ENCODE data around the gene ZNF792. TPM values are rescaled to one million over a fixed set of nuclear protein-coding genes. Genes with fewer than 3 reads are reported as not detected.
A peak's percentile ranks its signal among the peaks of the same experiment; 100 is the strongest.

The ZNF792 gene
- polyA plus RNA-seq, 1 of the 3 experiments (the other 2 are of a cell fraction): 1.5 TPM

DNA sequence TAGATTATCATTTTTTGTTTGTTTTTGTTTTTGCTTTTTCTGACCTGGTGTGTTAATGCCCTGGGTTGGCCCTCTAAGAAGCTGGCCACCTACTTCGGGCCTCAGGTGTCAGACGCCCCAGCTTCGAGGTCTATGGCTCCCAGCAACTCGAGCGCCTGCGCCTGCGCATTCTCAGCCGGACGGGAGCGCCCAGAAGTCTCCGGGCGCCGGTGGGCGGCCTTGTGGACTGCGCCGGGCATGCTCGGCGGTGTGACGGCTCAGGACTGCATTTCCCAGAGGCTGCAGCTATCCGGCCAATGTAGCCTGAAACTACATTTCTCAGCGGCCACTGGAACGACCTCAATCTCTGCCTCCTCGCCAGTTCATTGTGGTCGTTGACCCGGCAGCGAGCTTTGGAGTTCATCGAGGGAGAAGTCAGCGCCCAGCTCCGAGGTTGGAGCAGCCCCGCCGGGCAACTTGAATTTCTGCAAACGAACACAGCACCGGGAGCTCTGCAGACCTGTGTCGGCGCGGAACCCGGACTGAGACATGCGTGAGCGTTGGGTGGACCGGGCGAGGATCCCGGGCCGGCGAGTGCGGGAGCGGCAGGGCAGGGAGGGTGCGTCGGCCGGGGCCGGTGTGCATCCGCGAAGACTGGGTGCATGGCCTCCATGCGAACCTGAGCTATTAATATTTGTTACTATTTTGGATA is 37.2 kb downstream of the ZNF792 start, which contains the start of gene ZNF30 (continued):
- TF ChIP-seq SIN3A (IDR thresholded peaks at IDR 0.05; ENCODE audit: borderline replicate concordance, low read depth, low read length) (peak; percentile 59; the same call in 1 of the 2 replicates), CHD2 (IDR thresholded peaks at IDR 0.05; ENCODE audit: low read length, partially characterized antibody) (peak; percentile 75), FOSL2 (IDR thresholded peaks at IDR 0.05; ENCODE audit: borderline replicate concordance, low read depth) (no peak), YY1 (IDR thresholded peaks at IDR 0.05; ENCODE audit: low read depth) (peak; percentile 15; the same call in 1 of the 2 replicates), GABPA (IDR thresholded peaks at IDR 0.05; ENCODE audit: low read depth) (peak; percentile 39), MXI1 (IDR thresholded peaks at IDR 0.05; ENCODE audit: low read depth, low read length) (peak; percentile 88), TEAD4 (IDR thresholded peaks at IDR 0.05; ENCODE audit: borderline replicate concordance, insufficient read depth) (no peak), TCF12 (IDR thresholded peaks at IDR 0.05) (no peak), FOXJ3 (CRISPR knock-in tag; IDR thresholded peaks at IDR 0.05) (no peak), JUND (IDR thresholded peaks at IDR 0.05) (no peak), RCOR1 (IDR thresholded peaks at IDR 0.05; ENCODE audit: low read length) (peak; percentile 18; the same call in 1 of the 2 replicates)
- TF ChIP-seq, protein P1, sequence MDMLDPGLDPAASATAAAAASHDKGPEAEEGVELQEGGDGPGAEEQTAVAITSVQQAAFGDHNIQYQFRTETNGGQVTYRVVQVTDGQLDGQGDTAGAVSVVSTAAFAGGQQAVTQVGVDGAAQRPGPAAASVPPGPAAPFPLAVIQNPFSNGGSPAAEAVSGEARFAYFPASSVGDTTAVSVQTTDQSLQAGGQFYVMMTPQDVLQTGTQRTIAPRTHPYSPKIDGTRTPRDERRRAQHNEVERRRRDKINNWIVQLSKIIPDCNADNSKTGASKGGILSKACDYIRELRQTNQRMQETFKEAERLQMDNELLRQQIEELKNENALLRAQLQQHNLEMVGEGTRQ (IDR thresholded peaks at IDR 0.05; ENCODE audit: borderline replicate concordance, low read depth, low read length): no peak
- TF ChIP-seq, protein P2, sequence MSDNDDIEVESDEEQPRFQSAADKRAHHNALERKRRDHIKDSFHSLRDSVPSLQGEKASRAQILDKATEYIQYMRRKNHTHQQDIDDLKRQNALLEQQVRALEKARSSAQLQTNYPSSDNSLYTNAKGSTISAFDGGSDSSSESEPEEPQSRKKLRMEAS (IDR thresholded peaks at IDR 0.05; ENCODE audit: low read depth): peak; percentile 80
- TF ChIP-seq, protein P3, sequence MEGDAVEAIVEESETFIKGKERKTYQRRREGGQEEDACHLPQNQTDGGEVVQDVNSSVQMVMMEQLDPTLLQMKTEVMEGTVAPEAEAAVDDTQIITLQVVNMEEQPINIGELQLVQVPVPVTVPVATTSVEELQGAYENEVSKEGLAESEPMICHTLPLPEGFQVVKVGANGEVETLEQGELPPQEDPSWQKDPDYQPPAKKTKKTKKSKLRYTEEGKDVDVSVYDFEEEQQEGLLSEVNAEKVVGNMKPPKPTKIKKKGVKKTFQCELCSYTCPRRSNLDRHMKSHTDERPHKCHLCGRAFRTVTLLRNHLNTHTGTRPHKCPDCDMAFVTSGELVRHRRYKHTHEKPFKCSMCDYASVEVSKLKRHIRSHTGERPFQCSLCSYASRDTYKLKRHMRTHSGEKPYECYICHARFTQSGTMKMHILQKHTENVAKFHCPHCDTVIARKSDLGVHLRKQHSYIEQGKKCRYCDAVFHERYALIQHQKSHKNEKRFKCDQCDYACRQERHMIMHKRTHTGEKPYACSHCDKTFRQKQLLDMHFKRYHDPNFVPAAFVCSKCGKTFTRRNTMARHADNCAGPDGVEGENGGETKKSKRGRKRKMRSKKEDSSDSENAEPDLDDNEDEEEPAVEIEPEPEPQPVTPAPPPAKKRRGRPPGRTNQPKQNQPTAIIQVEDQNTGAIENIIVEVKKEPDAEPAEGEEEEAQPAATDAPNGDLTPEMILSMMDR (IDR thresholded peaks at IDR 0.05): no peak

DNA sequence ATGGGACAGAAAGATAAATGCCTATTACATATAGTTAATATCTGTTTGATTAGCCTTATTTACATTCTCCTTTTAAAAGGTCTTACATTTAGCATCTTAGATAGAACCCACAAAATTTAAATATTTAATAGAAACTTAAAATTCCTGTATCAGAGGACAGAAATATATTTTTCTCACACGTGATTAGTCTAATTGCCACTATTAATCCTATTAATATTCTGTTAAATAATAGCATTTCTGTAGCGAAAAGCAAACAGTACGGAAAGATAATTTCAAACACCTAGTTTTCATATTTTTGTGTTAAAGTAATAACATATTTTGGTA is 37.7 kb downstream of the ZNF792 start:
- peak overlapping the region; percentile 77 to 79; a peak in 3 of 4 replicates for H3K4me3 ChIP-seq (ENCODE audit: low read depth in 2 of 2, low read length in 1 of 2)
- ChIA-PET POLR2A (interaction anchor here (0.8 to 1.5 kb wide), 5 partner anchors 89 to 249 kb away, joined by 3 to 8 read pairs (median 3); partner anchors contain the start of genes SCGB2B2, ZNF181, ZNF302 and ZNF599), CTCF (interaction anchor here (0.8 to 1.2 kb wide), 4 partner anchors 11 to 118 kb away, joined by 3 read pairs; partner anchors contain the start of gene GRAMD1A)
- no peaks in the 10 kb centered on the region for H3K79me2 ChIP-seq (ENCODE audit: insufficient read depth)
- no peak for DNase-seq
- peaks cover 7% of the 10 kb centered on the region for H3F3A ChIP-seq (replicated peaks; ENCODE audit: insufficient read depth)
- peaks cover 0 to 5% of the 10 kb centered on the region in 2 experiments for H3K36me3 ChIP-seq (replicated peaks in 1 of 2; ENCODE audit: control insufficient read depth in 1 of 2, insufficient read depth in 2 of 2, low read length in 1 of 2)
- no peaks in the 10 kb centered on the region for H3K9me2 ChIP-seq
- H2AFZ ChIP-seq (ENCODE audit: low read depth): peak overlapping the region; percentile 97
- peaks cover 0 to 2% of the 10 kb centered on the region in 2 experiments; a peak in 2 of 4 replicates for H3K4me1 ChIP-seq (ENCODE audit: control insufficient read depth in 1 of 2, insufficient read depth in 2 of 2, low read depth in 1 of 2, low read length in 1 of 2)
- H3K9me3 ChIP-seq: no peaks in the 10 kb centered on the region
- no peaks in the 10 kb centered on the region for H4K20me1 ChIP-seq (ENCODE audit: insufficient read depth)
- H3K9ac ChIP-seq: no peak overlapping the region
- 61% methylated on average over 3 of the region's 3 CpGs for WGBS (ENCODE audit: low lambda C conversion rate)
- peak overlapping the region; percentile 84; the same call in 1 of the 2 replicates for H3K4me2 ChIP-seq
- peak overlapping the region in 1 of 2 experiments; percentile 36; a peak in 1 of 4 replicates for H3K27ac ChIP-seq (ENCODE audit: low read depth in 2 of 2, low read length in 1 of 2)
- H3K27me3 ChIP-seq (ENCODE audit: insufficient read depth): no peaks in the 10 kb centered on the region
- TF ChIP-seq, protein P4, sequence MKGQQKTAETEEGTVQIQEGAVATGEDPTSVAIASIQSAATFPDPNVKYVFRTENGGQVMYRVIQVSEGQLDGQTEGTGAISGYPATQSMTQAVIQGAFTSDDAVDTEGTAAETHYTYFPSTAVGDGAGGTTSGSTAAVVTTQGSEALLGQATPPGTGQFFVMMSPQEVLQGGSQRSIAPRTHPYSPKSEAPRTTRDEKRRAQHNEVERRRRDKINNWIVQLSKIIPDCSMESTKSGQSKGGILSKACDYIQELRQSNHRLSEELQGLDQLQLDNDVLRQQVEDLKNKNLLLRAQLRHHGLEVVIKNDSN (IDR thresholded peaks at IDR 0.05; ENCODE audit: borderline replicate concordance, low read depth): no peak
- TF ChIP-seq POLR2AphosphoS5 (IDR thresholded peaks at IDR 0.05; ENCODE audit: low read depth, low read length): no peak
- no peak for TF ChIP-seq GATA2 (CRISPR knock-in tag; IDR thresholded peaks at IDR 0.05)
- no peak for TF ChIP-seq JUND (IDR thresholded peaks at IDR 0.05)
- TF ChIP-seq, protein P5, sequence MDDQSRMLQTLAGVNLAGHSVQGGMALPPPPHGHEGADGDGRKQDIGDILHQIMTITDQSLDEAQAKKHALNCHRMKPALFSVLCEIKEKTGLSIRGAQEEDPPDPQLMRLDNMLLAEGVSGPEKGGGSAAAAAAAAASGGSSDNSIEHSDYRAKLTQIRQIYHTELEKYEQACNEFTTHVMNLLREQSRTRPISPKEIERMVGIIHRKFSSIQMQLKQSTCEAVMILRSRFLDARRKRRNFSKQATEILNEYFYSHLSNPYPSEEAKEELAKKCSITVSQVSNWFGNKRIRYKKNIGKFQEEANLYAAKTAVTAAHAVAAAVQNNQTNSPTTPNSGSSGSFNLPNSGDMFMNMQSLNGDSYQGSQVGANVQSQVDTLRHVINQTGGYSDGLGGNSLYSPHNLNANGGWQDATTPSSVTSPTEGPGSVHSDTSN (IDR thresholded peaks at IDR 0.05): no peak
- TF ChIP-seq NFIC (IDR thresholded peaks at IDR 0.05; ENCODE audit: borderline replicate concordance): no peak
- TF ChIP-seq, protein P2 (IDR thresholded peaks at IDR 0.05; ENCODE audit: low read depth): no peak
- TF ChIP-seq TAF1 (IDR thresholded peaks at IDR 0.05; ENCODE audit: borderline replicate concordance, low read depth, low read length): no peak
- TF ChIP-seq, protein P6, sequence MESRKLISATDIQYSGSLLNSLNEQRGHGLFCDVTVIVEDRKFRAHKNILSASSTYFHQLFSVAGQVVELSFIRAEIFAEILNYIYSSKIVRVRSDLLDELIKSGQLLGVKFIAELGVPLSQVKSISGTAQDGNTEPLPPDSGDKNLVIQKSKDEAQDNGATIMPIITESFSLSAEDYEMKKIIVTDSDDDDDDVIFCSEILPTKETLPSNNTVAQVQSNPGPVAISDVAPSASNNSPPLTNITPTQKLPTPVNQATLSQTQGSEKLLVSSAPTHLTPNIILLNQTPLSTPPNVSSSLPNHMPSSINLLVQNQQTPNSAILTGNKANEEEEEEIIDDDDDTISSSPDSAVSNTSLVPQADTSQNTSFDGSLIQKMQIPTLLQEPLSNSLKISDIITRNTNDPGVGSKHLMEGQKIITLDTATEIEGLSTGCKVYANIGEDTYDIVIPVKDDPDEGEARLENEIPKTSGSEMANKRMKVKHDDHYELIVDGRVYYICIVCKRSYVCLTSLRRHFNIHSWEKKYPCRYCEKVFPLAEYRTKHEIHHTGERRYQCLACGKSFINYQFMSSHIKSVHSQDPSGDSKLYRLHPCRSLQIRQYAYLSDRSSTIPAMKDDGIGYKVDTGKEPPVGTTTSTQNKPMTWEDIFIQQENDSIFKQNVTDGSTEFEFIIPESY (IDR thresholded peaks at IDR 0.05; ENCODE audit: borderline replicate concordance, low read depth): no peak

All from SK-N-SH (cell line).